Measurements from ENCODE around the gene PLCH1.

Gene PLCH1

DNA sequence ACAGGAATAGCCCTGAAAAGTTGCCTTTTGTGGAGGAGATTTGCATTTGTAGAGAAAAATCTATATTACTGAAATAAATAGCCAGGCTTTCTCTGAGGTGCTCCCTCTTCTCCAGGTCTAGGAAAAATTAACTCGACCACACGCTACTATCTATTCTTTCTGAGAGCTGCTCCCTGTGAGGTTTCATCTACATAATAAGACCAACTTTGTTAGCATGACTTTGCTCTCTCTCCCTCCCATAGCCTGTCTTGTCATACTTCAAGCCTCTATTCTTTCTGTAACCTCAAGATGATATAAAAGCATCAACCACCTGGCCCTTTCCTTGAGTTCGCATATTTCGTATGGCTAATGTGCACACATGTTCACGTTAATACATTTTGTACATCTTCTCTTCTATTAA lies 375.6 kb downstream of the PLCH1 start:
- H3K4me1 ChIP-seq (ENCODE audit: control insufficient read depth in 1 of 2, insufficient read depth in 2 of 2, low read length in 2 of 2) = no peaks in the 10 kb centered on the region

DNA sequence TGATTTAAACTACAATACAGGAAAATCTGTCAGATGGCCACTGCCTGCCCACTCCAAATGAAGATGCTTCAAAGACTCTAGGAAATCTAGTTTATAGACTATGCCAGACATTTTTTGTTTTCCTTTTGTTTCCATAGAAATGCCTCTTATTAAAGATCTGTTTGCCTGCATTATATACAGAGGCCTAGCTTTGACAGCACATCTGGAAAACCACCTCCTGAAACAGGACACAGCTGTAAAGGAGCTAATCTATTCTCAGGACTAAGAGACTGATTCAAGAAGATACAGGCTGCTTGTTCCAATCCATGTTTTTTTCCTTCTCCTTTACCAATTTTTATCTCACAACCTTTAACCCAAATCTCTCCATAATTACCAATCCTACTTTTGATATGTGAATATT lies 376.1 kb downstream of the PLCH1 start:
- Histone ChIP-seq H3K4me1 (ENCODE audit: control insufficient read depth in 1 of 2, insufficient read depth in 2 of 2, low read length in 2 of 2) (no peaks in the 10 kb centered on the region), H3K4me3 (ENCODE audit: low read depth in 1 of 2, low read length in 2 of 2) (no peak overlapping the region), H3K27ac (ENCODE audit: low read depth, low read length) (no peak overlapping the region), H3K36me3 (ENCODE audit: control insufficient read depth in 1 of 2, insufficient read depth in 2 of 2, low read length in 2 of 2) (no peaks in the 10 kb centered on the region), H3K27me3 (ENCODE audit: control insufficient read depth in 1 of 2, insufficient read depth in 2 of 2, low read length in 2 of 2) (no peaks in the 10 kb centered on the region), H3K9ac (ENCODE audit: low read depth in 1 of 2, low read length in 2 of 2) (no peak overlapping the region), H3K9me3 (ENCODE audit: control insufficient read depth in 1 of 2, low read length in 2 of 2) (peaks cover 4% of the 10 kb centered on the region in 2 donors)

More for the DNA sequence above, 375.6 kb downstream of the PLCH1 start:
- Histone ChIP-seq H3K27me3 (ENCODE audit: control insufficient read depth in 1 of 2, insufficient read depth in 2 of 2, low read length in 2 of 2) (no peaks in the 10 kb centered on the region), H3K9me3 (ENCODE audit: control insufficient read depth in 1 of 2, low read length in 2 of 2) (peaks cover 4% of the 10 kb centered on the region in 2 donors), H3K36me3 (ENCODE audit: control insufficient read depth in 1 of 2, insufficient read depth in 2 of 2, low read length in 2 of 2) (no peaks in the 10 kb centered on the region), H3K4me3 (ENCODE audit: low read depth in 1 of 2, low read length in 2 of 2) (no peak overlapping the region), H3K27ac (ENCODE audit: low read depth, low read length) (no peak overlapping the region), H3K9ac (ENCODE audit: low read depth in 1 of 2, low read length in 2 of 2) (no peak overlapping the region)

GRCh38 chr3:155367506-155367905 lies 377.4 kb downstream of the PLCH1 start:
- H3K9ac ChIP-seq (ENCODE audit: low read depth in 1 of 2, low read length in 2 of 2) = no peak overlapping the region
- H3K27ac ChIP-seq (ENCODE audit: low read depth, low read length) = no peak overlapping the region
- H3K9me3 ChIP-seq (ENCODE audit: control insufficient read depth in 1 of 2, low read length in 2 of 2) = peaks cover 4% of the 10 kb centered on the region in 2 donors
- no peaks in the 10 kb centered on the region for H3K36me3 ChIP-seq (ENCODE audit: control insufficient read depth in 1 of 2, insufficient read depth in 2 of 2, low read length in 2 of 2)
- no peaks in the 10 kb centered on the region for H3K4me1 ChIP-seq (ENCODE audit: control insufficient read depth in 1 of 2, insufficient read depth in 2 of 2, low read length in 2 of 2)
- H3K4me3 ChIP-seq (ENCODE audit: low read depth in 1 of 2, low read length in 2 of 2) = no peak overlapping the region
- H3K27me3 ChIP-seq (ENCODE audit: control insufficient read depth in 1 of 2, insufficient read depth in 2 of 2, low read length in 2 of 2) = no peaks in the 10 kb centered on the region

GRCh38 chr3:155365178-155365783 lies 379.6 kb downstream of the PLCH1 start:
- Histone ChIP-seq H3K9me3 (ENCODE audit: control insufficient read depth in 1 of 2, low read length in 2 of 2) (peaks cover 4% of the 10 kb centered on the region in 2 donors), H3K4me3 (ENCODE audit: low read depth in 1 of 2, low read length in 2 of 2) (no peak overlapping the region), H3K9ac (ENCODE audit: low read depth in 1 of 2, low read length in 2 of 2) (no peak overlapping the region), H3K27ac (ENCODE audit: low read depth, low read length) (no peak overlapping the region), H3K36me3 (ENCODE audit: control insufficient read depth in 1 of 2, insufficient read depth in 2 of 2, low read length in 2 of 2) (no peaks in the 10 kb centered on the region), H3K27me3 (ENCODE audit: control insufficient read depth in 1 of 2, insufficient read depth in 2 of 2, low read length in 2 of 2) (no peaks in the 10 kb centered on the region), H3K4me1 (ENCODE audit: control insufficient read depth in 1 of 2, insufficient read depth in 2 of 2, low read length in 2 of 2) (no peaks in the 10 kb centered on the region)

- Histone ChIP-seq H3K36me3 (ENCODE audit: control insufficient read depth in 1 of 2, insufficient read depth in 2 of 2, low read length in 2 of 2) (no peaks in the 10 kb centered on the region), H3K27ac (ENCODE audit: low read depth, low read length) (no peak overlapping the region), H3K4me1 (ENCODE audit: control insufficient read depth in 1 of 2, insufficient read depth in 2 of 2, low read length in 2 of 2) (no peaks in the 10 kb centered on the region), H3K9ac (ENCODE audit: low read depth in 1 of 2, low read length in 2 of 2) (no peak overlapping the region), H3K4me3 (ENCODE audit: low read depth in 1 of 2, low read length in 2 of 2) (no peak overlapping the region), H3K9me3 (ENCODE audit: control insufficient read depth in 1 of 2, low read length in 2 of 2) (peaks cover 4% of the 10 kb centered on the region in 2 donors), H3K27me3 (ENCODE audit: control insufficient read depth in 1 of 2, insufficient read depth in 2 of 2, low read length in 2 of 2) (no peaks in the 10 kb centered on the region)
These were observed 380.4 kb downstream of the PLCH1 start for GRCh38 chr3:155364492-155364891.

- no peak overlapping the region for H3K27ac ChIP-seq (ENCODE audit: low read depth, low read length)
- H3K9ac ChIP-seq (ENCODE audit: low read depth in 1 of 2, low read length in 2 of 2) = no peak overlapping the region
- H3K27me3 ChIP-seq (ENCODE audit: control insufficient read depth in 1 of 2, insufficient read depth in 2 of 2, low read length in 2 of 2) = no peaks in the 10 kb centered on the region
- H3K9me3 ChIP-seq (ENCODE audit: control insufficient read depth in 1 of 2, low read length in 2 of 2) = peaks cover 4% of the 10 kb centered on the region in 2 donors
- no peak overlapping the region for H3K4me3 ChIP-seq (ENCODE audit: low read depth in 1 of 2, low read length in 2 of 2)
- no peaks in the 10 kb centered on the region for H3K36me3 ChIP-seq (ENCODE audit: control insufficient read depth in 1 of 2, insufficient read depth in 2 of 2, low read length in 2 of 2)
- H3K4me1 ChIP-seq (ENCODE audit: control insufficient read depth in 1 of 2, insufficient read depth in 2 of 2, low read length in 2 of 2) = no peaks in the 10 kb centered on the region
These were observed 381.2 kb downstream of the PLCH1 start for GRCh38 chr3:155363690-155364070.

DNA sequence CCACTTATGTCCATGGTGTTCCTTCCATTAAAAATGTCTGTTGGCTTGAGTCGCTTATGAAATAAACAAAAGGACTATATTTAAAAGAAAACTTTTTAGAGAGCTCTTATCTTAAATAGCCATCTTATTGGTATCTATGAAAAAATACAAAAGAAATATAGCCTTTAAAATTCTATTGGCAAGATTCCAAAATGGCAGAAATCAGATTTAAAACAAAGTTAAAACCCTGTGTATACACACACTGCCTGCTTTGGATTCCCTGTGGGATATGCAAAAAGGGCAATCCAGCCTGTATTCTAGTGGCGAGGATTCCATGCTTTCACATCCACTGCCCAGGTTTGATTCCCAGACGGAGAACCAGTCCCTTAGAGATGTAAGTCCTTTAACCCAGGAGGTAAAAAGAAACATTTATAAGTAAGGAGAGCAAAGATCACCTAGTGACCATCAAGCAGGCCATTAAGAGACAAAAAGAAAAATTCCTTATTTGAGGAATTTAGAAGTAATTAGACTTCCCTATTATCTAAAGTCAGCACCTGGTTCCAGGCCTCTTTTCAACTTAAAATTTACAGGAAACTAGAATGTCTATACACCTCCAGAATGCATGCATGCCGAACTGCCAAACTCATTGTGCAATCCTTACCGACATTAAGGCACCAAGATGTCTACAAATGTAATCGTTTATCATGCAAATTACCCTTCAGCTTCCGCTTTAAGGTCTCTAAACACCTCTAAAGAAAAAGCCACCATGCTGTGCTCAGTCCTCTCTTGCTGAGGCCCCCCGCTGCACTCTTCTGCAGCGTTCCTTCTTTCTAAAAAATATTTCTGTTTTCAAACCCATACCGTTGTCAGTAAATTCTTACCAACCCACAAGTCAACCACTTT lies 381.8 kb downstream of the PLCH1 start:
- Histone ChIP-seq H3K9me3 (ENCODE audit: control insufficient read depth in 1 of 2, low read length in 2 of 2) (peaks cover 4% of the 10 kb centered on the region in 2 donors), H3K27me3 (ENCODE audit: control insufficient read depth in 1 of 2, insufficient read depth in 2 of 2, low read length in 2 of 2) (no peaks in the 10 kb centered on the region), H3K4me3 (ENCODE audit: low read depth in 1 of 2, low read length in 2 of 2) (no peak overlapping the region), H3K27ac (ENCODE audit: low read depth, low read length) (no peak overlapping the region), H3K9ac (ENCODE audit: low read depth in 1 of 2, low read length in 2 of 2) (no peak overlapping the region), H3K36me3 (ENCODE audit: control insufficient read depth in 1 of 2, insufficient read depth in 2 of 2, low read length in 2 of 2) (no peaks in the 10 kb centered on the region), H3K4me1 (ENCODE audit: control insufficient read depth in 1 of 2, insufficient read depth in 2 of 2, low read length in 2 of 2) (no peaks in the 10 kb centered on the region)

DNA sequence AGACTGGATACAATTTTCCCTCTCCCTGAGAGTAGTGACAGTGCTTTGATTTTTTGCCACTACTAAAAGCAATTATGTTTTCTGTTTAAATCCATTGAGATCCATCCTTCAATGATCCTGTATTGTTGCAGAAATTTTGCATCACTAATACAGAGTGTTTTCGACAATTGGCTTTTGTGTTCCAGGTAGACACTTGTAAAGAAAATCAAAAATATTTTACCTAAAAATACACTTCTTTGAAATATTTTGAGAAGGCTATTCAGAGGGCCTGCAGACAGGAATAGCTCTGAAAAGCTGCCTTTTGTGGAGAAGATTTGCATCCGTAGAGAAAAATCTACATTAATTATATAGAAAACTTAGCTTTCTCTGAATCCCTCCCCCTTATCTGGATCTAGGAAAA lies 384.6 kb downstream of the PLCH1 start:
- Histone ChIP-seq H3K36me3 (ENCODE audit: control insufficient read depth in 1 of 2, insufficient read depth in 2 of 2, low read length in 2 of 2) (no peaks in the 10 kb centered on the region), H3K4me1 (ENCODE audit: control insufficient read depth in 1 of 2, insufficient read depth in 2 of 2, low read length in 2 of 2) (no peaks in the 10 kb centered on the region), H3K27ac (ENCODE audit: low read depth, low read length) (no peak overlapping the region), H3K4me3 (ENCODE audit: low read depth in 1 of 2, low read length in 2 of 2) (no peak overlapping the region), H3K27me3 (ENCODE audit: control insufficient read depth in 1 of 2, insufficient read depth in 2 of 2, low read length in 2 of 2) (no peaks in the 10 kb centered on the region), H3K9ac (ENCODE audit: low read depth in 1 of 2, low read length in 2 of 2) (no peak overlapping the region), H3K9me3 (ENCODE audit: control insufficient read depth in 1 of 2, low read length in 2 of 2) (peaks cover 0 to 1% of the 10 kb centered on the region in 2 donors)

- H3K4me3 ChIP-seq (ENCODE audit: low read depth in 1 of 2, low read length in 2 of 2) = no peak overlapping the region
- H3K36me3 ChIP-seq (ENCODE audit: control insufficient read depth in 1 of 2, insufficient read depth in 2 of 2, low read length in 2 of 2) = no peaks in the 10 kb centered on the region
- H3K27ac ChIP-seq (ENCODE audit: low read depth, low read length) = no peak overlapping the region
- H3K27me3 ChIP-seq (ENCODE audit: control insufficient read depth in 1 of 2, insufficient read depth in 2 of 2, low read length in 2 of 2) = no peaks in the 10 kb centered on the region
- no peaks in the 10 kb centered on the region for H3K9me3 ChIP-seq (ENCODE audit: control insufficient read depth in 1 of 2, low read length in 2 of 2)
- H3K9ac ChIP-seq (ENCODE audit: low read depth in 1 of 2, low read length in 2 of 2) = no peak overlapping the region
- H3K4me1 ChIP-seq (ENCODE audit: control insufficient read depth in 1 of 2, insufficient read depth in 2 of 2, low read length in 2 of 2) = no peaks in the 10 kb centered on the region
These were observed 388.1 kb downstream of the PLCH1 start for GRCh38 chr3:155356594-155357370.

DNA sequence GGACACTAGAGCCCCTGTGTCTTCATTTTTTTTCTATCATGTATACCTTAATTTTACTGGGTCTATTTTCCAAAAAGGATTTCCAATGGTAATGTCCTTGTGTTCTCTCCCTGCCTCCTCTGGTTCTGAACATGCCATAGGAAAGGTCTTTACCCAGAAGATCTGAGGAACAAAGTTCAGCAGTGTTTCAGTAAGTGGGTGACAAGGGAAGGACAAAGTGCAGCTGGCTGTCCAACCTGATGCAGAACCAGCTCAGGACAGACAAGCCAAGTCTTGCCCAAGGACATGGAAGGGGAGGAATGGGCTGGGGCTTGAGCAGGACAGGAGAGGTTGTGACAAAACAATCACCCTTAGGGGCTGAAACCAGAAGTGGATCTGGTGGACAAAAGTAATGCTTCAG lies 390.2 kb downstream of the PLCH1 start:
- Histone ChIP-seq H3K9ac (ENCODE audit: low read depth in 1 of 2, low read length in 2 of 2) (no peak overlapping the region), H3K4me1 (ENCODE audit: control insufficient read depth in 1 of 2, insufficient read depth in 2 of 2, low read length in 2 of 2) (no peaks in the 10 kb centered on the region), H3K27me3 (ENCODE audit: control insufficient read depth in 1 of 2, insufficient read depth in 2 of 2, low read length in 2 of 2) (no peaks in the 10 kb centered on the region), H3K27ac (ENCODE audit: low read depth, low read length) (no peak overlapping the region), H3K4me3 (ENCODE audit: low read depth in 1 of 2, low read length in 2 of 2) (no peak overlapping the region), H3K36me3 (ENCODE audit: control insufficient read depth in 1 of 2, insufficient read depth in 2 of 2, low read length in 2 of 2) (no peaks in the 10 kb centered on the region), H3K9me3 (ENCODE audit: control insufficient read depth in 1 of 2, low read length in 2 of 2) (no peaks in the 10 kb centered on the region)

Measured in duodenal mucosa (tissue), 2 donors.